HUES64 (cell line): ENCODE results near the gene PHF24. TPM values are rescaled to one million over a fixed set of nuclear protein-coding genes. Genes with fewer than 3 reads are reported as not detected.
"Not testable (repeated sequence)": the region's sequence is repeated elsewhere in the genome, so short reads cannot be mapped to it uniquely, and the experiment has no call there.

Experiments
- H3K27ac ChIP-seq: 2 replicates; pipeline ENCODE4 v1.7.0; 2013; ENCODE audit warnings: low read depth, low read length, inconsistent platforms
- H3K27me3 ChIP-seq: 2 replicates; pipeline ENCODE4 v1.6.1; 2013; ENCODE audit warnings: mild to moderate bottlenecking, low read length; ENCODE audit not compliant: insufficient read depth
- H3K36me3 ChIP-seq: 2 replicates; pipeline ENCODE4 v1.6.1; 2013; ENCODE audit warnings: mild to moderate bottlenecking, low read length; ENCODE audit not compliant: insufficient read depth
- H3K4me1 ChIP-seq: 2 replicates; pipeline ENCODE4 v1.6.1; 2013; ENCODE audit warnings: mild to moderate bottlenecking, low read length, moderate library complexity; ENCODE audit not compliant: insufficient read depth
- H3K4me3 ChIP-seq: 2 replicates; pipeline ENCODE4 v1.5.1; 2013; ENCODE audit warnings: mild to moderate bottlenecking, low read length, moderate library complexity
- H3K9ac ChIP-seq: 2 replicates; pipeline ENCODE4 v1.6.1; 2013; ENCODE audit warnings: mild to moderate bottlenecking, low read depth, low read length
- H3K9me3 ChIP-seq: 2 replicates; pipeline ENCODE4 v1.6.1; 2013; ENCODE audit warnings: low read depth, low read length; ENCODE audit not compliant: insufficient read depth
- WGBS: fragments of 150-250, 120-280 bp; methylation state at CpG from one replicate; pipeline ENCODE4 v1.1.7; 2013; ENCODE audit warnings: missing lambda C conversion rate; 5-methylcytosine and 5-hydroxymethylcytosine counted together
- polyA plus RNA-seq, 2 experiments: library from polyadenylated mRNA; stranded (reverse); fragments of 50-300 nt; gene quantifications; one replicate each; pipeline ENCODE4 v1.2.3, GENCODE V29; 2013

The PHF24 gene
- polyA plus RNA-seq (2013, experiment 1 of 2), result 0.20 TPM
- polyA plus RNA-seq (2013, experiment 2 of 2), result 0.25 TPM

DNA sequence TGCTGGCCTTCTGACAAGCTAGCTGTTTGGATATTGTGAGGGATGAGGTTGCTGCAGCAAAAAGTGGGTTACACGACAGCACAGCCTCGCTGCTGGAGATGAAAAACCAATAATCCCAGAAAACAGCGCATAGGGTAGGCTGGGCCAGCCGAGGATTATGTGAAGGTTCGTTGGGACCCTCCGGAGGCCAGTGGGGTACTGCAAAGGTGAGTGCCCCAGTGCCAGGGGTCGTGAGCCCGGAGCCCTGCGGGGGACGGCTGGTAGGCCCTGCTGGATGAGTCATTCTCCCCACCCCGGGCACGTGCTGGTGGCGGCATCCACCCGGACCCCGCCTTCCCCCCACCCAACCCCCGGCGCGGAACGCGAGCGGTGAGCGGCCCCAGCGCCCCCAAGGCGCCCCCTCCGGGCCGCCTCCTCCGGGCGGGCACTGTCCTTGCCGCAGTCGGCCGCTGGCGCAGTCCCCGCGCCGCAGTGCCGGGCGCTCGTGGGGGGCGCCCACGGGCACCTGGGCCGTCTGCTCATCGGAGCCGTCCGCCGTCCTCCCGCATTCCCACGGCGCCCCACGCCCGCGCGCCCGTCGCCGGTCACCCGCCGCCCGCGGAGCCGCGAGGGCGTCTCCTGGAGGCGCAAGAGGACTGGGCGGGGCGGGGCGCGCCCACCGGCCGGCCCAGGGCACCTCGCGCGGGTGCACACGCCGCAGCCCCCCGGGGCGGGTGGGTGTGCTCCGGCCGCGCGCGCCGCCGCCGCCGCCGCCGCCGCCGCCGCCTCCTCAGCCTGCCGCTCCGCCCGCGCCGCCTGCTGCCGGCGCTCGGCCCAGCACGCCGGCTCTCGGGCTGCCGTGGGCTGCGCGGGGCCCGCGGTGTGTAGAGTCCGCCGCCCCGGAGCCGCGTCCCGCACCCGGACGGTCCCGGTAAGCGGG lies at the start of gene PHF24:
Gene PHF24 (plus strand): TSS at position 794 of the 919 bp plus-strand sequence. CDS start 13,014 bp downstream, outside the sequence.
- Histone ChIP-seq H3K36me3 (no peaks in the 10 kb centered on the region), H3K4me3 (peak within 1 kb of the TSS; percentile 55), H3K9me3 (no peaks in the 10 kb centered on the region), H3K27ac (no peak within 1 kb of the TSS), H3K9ac (no peak within 1 kb of the TSS), H3K27me3 (peaks cover 48% of the 10 kb centered on the region), H3K4me1 (peaks cover 12% of the 10 kb centered on the region)
- under 1% methylated on average over 116 of the region's 116 CpGs for WGBS

GRCh38 chr9:34927061-34927460 lies 31.0 kb upstream of the PHF24 start:
- Histone ChIP-seq H3K9me3 (no peaks in the 10 kb centered on the region), H3K27ac (no peak overlapping the region), H3K27me3 (no peaks in the 10 kb centered on the region), H3K9ac (no peak overlapping the region), H3K36me3 (no peaks in the 10 kb centered on the region), H3K4me3 (no peak overlapping the region), H3K4me1 (no peaks in the 10 kb centered on the region)
- WGBS, result 89% methylated on average over 4 of the region's 4 CpGs

GRCh38 chr9:34928921-34929320 lies 29.2 kb upstream of the PHF24 start:
- no peaks in the 10 kb centered on the region for H3K36me3 ChIP-seq
- no peak overlapping the region for H3K27ac ChIP-seq
- no peaks in the 10 kb centered on the region for H3K27me3 ChIP-seq
- H3K9me3 ChIP-seq, result no peaks in the 10 kb centered on the region
- no peaks in the 10 kb centered on the region for H3K4me1 ChIP-seq
- no peak overlapping the region for H3K9ac ChIP-seq
- WGBS, result 92% methylated on average over 1 of the region's 1 CpG
- H3K4me3 ChIP-seq, result no peak overlapping the region

- H3K9me3 ChIP-seq, result no peaks in the 10 kb centered on the region
- H3K36me3 ChIP-seq, result no peaks in the 10 kb centered on the region
- no peaks in the 10 kb centered on the region for H3K27me3 ChIP-seq
Measured at GRCh38 chr9:34929506-34930102, 28.5 kb upstream of the PHF24 start.

DNA sequence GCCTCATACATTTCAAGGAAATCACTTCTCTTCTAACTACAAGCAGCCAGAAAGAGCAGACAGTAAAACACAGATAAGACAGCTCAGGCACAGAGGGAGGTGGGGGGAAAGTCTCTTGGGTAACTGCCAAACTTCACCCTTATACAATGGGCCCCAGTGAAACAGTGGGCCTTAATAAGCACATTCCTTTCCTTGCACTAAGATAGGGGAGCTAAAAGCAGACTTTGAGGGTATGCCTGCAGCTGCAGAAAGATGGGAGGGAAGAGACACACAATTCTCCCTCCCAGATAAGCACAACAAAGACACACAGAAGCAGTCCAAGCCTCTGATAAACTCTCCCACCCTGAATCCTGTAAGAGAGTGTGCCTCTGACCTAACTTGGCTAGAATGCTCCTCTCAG lies 18.1 kb upstream of the PHF24 start:
- not testable (repeated sequence) for H3K27ac ChIP-seq, H3K9ac ChIP-seq, H3K4me3 ChIP-seq, H3K36me3 ChIP-seq, H3K27me3 ChIP-seq, H3K9me3 ChIP-seq, H3K4me1 ChIP-seq

More at GRCh38 chr9:34929506-34930102, 28.5 kb upstream of the PHF24 start:
- no peak overlapping the region for H3K27ac ChIP-seq
- H3K9ac ChIP-seq, result no peak overlapping the region
- H3K4me3 ChIP-seq, result no peak overlapping the region
- H3K4me1 ChIP-seq, result no peaks in the 10 kb centered on the region
- WGBS, result 38% methylated on average over 7 of the region's 7 CpGs

DNA sequence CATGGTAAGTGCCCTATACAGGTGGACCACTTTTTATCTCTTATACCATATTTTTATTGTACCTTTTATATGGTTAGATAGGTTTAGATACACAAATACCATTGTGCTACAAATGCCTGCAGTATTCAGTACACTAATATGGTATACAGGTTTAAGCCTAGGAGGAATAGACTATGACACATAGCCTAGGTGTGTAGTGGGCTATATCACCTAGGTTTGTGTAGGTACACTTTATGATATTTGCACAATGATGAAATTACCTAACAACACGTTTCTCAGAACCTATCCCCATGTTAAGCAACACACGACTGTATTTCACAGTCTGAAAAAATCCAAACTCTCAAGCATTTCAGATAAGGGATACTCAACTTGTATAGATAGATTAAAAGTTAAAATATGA lies 9.6 kb upstream of the PHF24 start:
- Histone ChIP-seq H3K4me3 (no peak overlapping the region), H3K4me1 (no peaks in the 10 kb centered on the region), H3K27me3 (peaks cover 8% of the 10 kb centered on the region; the same call in 1 of the 2 replicates), H3K9me3 (no peaks in the 10 kb centered on the region), H3K27ac (no peak overlapping the region), H3K9ac (no peak overlapping the region), H3K36me3 (no peaks in the 10 kb centered on the region)
- 79% methylated on average over 2 of the region's 2 CpGs for WGBS

DNA sequence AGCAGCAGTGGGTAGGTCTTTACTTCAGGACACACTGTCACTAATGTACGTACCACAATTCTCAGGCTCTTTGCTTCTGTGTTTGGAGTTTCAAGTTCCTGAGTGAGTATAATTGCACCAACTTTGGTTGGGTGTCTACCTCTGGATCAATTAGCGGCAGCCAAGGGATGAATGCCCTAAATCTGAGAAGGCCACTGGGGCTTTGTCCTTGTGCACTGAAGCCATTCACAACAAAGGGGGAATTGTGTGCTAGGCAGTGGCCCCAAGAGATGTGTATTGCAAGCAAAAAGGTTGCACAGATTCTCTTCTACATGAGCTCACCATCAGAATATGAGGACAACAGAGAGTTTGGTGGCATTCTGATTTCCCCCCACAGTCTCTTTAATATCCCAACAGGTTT lies 3.9 kb upstream of the PHF24 start:
- Histone ChIP-seq H3K4me3 (no peak overlapping the region), H3K9ac (no peak overlapping the region), H3K27me3 (peaks cover 36% of the 10 kb centered on the region), H3K9me3 (no peaks in the 10 kb centered on the region), H3K27ac (no peak overlapping the region), H3K4me1 (no peaks in the 10 kb centered on the region), H3K36me3 (no peaks in the 10 kb centered on the region)
- WGBS, result 89% methylated on average over 2 of the region's 2 CpGs

DNA sequence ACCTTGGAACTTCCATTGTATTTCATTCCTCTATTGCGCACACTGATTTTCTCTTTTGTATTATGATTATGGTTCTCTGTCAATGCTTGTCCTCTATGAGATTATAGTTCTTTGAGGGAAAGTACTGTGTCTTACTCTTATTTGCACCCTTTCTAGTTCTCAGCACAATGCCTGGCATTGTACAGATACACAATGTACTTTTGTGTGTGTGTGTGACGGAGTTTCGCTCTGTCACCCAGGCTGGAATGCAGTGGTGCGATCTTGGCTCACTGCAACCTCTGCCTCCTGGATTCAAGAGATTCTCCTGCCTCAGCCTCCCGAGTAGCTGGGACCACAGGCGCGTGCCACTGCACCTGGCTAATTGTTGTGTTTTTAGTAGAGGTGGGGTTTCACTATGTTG lies 2.0 kb upstream of the PHF24 start:
- 93% methylated on average over 6 of the region's 7 CpGs for WGBS
- H3K36me3 ChIP-seq, result not testable (repeated sequence)

GRCh38 chr9:34956648-34957047 lies 1.4 kb upstream of the PHF24 start:
- 92% methylated on average over 3 of the region's 4 CpGs for WGBS
- H3K27ac ChIP-seq, result no peak overlapping the region
- no peak overlapping the region for H3K4me3 ChIP-seq
- H3K27me3 ChIP-seq, result peaks cover 50% of the 10 kb centered on the region
- peaks cover 5% of the 10 kb centered on the region for H3K4me1 ChIP-seq
- H3K9ac ChIP-seq, result no peak overlapping the region
- H3K9me3 ChIP-seq, result no peaks in the 10 kb centered on the region
- H3K36me3 ChIP-seq, result no peaks in the 10 kb centered on the region

More for the DNA sequence above, 2.0 kb upstream of the PHF24 start:
- not testable (repeated sequence) for H3K4me3 ChIP-seq, H3K4me1 ChIP-seq, H3K9me3 ChIP-seq, H3K9ac ChIP-seq, H3K27ac ChIP-seq
- H3K27me3 ChIP-seq, result peaks cover 50% of the 10 kb centered on the region

DNA sequence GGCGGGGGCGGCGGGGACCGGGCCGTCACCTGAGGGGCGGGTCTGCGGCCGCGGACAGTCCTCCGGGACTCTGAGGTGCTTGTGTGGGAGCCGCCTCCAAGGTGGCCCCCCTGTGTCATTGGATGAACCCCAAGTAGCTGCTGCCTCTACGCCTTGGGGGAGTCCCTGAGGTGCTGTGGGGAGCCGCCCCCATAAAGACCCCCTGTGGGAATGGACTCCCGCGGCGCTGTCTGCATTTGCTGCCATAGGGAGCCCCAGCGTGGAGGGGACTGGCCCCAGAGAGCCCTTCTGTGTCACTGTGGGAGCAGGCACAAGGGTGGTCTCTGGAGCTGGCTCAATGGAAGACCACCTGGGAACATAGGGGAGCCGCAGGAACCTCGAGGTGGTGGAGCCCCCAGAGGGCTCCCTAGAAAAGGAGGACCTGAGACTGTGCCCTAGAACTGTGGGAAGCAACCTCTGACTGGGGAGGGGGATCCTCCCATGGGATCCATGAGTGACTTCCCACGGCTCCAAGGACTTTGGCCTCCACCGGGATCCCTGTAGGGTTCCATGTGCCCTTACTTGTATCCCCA lies 412 bp downstream of the PHF24 start:
- Histone ChIP-seq H3K27me3 (peaks cover 45% of the 10 kb centered on the region), H3K36me3 (no peaks in the 10 kb centered on the region), H3K4me1 (peaks cover 19% of the 10 kb centered on the region), H3K9me3 (no peaks in the 10 kb centered on the region), H3K27ac (no peak overlapping the region), H3K9ac (no peak overlapping the region), H3K4me3 (peak overlapping the region; percentile 46)
- 16% methylated on average over 21 of the region's 21 CpGs for WGBS

GRCh38 chr9:34959461-34959860 lies 1.4 kb downstream of the PHF24 start:
- Histone ChIP-seq H3K4me1 (peaks cover 22% of the 10 kb centered on the region), H3K9ac (no peak overlapping the region), H3K9me3 (no peaks in the 10 kb centered on the region), H3K36me3 (no peaks in the 10 kb centered on the region), H3K27me3 (peaks cover 45% of the 10 kb centered on the region), H3K4me3 (no peak overlapping the region), H3K27ac (no peak overlapping the region)
- WGBS, result 91% methylated on average over 4 of the region's 4 CpGs
